ACC112 (cell line): ENCODE results near the gene EPHB1.

ENCODE experiments used
- H2AFZ ChIP-seq: fragments of 200-600 bp; sonication (generic); one replicate; pipeline ENCODE4 v1.6.0; 2017; ENCODE audit warnings: antibody characterized with exemption, low read length; ENCODE audit not compliant: unreplicated experiment
- H3K27ac ChIP-seq: fragments of 200-600 bp; sonication (generic); 2 replicates; pipeline ENCODE4 v1.5.1; 2014; ENCODE audit warnings: low read depth, mild to moderate bottlenecking, antibody characterized with exemption, low read length, moderate library complexity
- H3K27me3 ChIP-seq: fragments of 200-600 bp; sonication (generic); 2 replicates; pipeline ENCODE4 v1.6.1; 2014; ENCODE audit warnings: mild to moderate bottlenecking, antibody characterized with exemption, low read length, moderate library complexity, mixed read lengths; ENCODE audit not compliant: insufficient read depth
- H3K36me3 ChIP-seq: fragments of 200-600 bp; sonication (generic); 2 replicates; pipeline ENCODE4 v1.6.1; 2016; ENCODE audit warnings: mild to moderate bottlenecking, antibody characterized with exemption, low read length, moderate library complexity, mixed read lengths; ENCODE audit not compliant: insufficient read depth
- H3K4me1 ChIP-seq: fragments of 200-600 bp; sonication (generic); one replicate; pipeline ENCODE4 v1.6.1; 2016; ENCODE audit warnings: low read length, mixed read lengths; ENCODE audit not compliant: insufficient read depth, unreplicated experiment, control insufficient read depth
- H3K4me3 ChIP-seq: fragments of 200-600 bp; sonication (generic); 2 replicates; pipeline ENCODE4 v1.5.1; 2014; ENCODE audit warnings: mild to moderate bottlenecking, low read depth, low read length
- H3K79me2 ChIP-seq: fragments of 200-600 bp; sonication (generic); one replicate; pipeline ENCODE4 v1.6.0; 2016; ENCODE audit warnings: low read length; ENCODE audit not compliant: control insufficient read depth, unreplicated experiment, insufficient read depth

The EPHB1 gene

DNA sequence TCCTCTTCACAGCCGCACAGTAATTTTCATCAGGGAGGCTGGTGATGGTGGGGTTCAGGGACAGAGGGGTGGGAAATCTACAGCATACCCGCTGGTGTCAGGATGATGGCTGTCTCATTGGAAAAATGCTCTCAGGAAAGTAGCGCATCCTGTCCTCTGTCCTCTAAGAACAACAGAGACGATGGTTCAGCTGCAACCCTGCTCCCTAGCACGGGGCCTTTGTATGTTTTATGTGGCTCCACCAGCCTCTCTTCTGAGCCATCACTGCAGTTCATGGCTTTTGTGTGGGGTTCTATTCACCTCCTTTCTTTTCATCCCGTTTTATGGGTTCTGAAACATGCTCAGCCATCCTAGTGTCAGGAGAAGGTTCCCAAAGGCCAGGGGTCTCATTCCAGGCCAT, 68.9 kb downstream of the EPHB1 start:
- H3K4me1 ChIP-seq, result no peaks in the 10 kb centered on the region
- no peak overlapping the region for H2AFZ ChIP-seq
- H3K36me3 ChIP-seq, result no peaks in the 10 kb centered on the region
- no peak overlapping the region for H3K27ac ChIP-seq
- H3K79me2 ChIP-seq, result no peaks in the 10 kb centered on the region
- H3K4me3 ChIP-seq, result no peak overlapping the region
- no peaks in the 10 kb centered on the region for H3K27me3 ChIP-seq

DNA sequence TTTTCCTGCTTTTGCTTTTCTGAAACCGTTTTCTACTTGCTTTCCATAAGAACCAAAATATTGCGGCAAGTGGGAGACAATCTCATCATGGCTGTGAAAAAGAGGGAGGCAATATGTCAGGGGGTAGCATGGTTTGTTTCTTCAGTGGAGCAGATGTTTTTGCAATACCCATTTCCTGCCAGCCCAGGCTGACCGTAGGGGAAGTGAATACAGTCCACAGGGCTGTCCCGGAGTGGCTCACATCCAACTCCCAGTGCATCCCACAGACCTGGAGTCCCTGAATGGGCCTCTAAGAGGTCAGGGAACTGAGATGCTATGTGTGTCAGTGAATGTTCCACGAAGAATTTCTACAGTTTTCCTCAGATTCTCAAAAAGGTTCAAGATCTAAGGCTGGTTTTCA, 69.6 kb downstream of the EPHB1 start:
- H3K27me3 ChIP-seq, result no peaks in the 10 kb centered on the region
- H3K4me1 ChIP-seq, result no peaks in the 10 kb centered on the region
- no peak overlapping the region for H3K4me3 ChIP-seq
- no peak overlapping the region for H2AFZ ChIP-seq
- no peaks in the 10 kb centered on the region for H3K79me2 ChIP-seq
- H3K36me3 ChIP-seq, result no peaks in the 10 kb centered on the region
- H3K27ac ChIP-seq, result no peak overlapping the region

GRCh38 chr3:134867277-134867676, 72.2 kb downstream of the EPHB1 start:
- no peak overlapping the region for H3K4me3 ChIP-seq
- H3K79me2 ChIP-seq, result no peaks in the 10 kb centered on the region
- no peak overlapping the region for H3K27ac ChIP-seq
- no peaks in the 10 kb centered on the region for H3K4me1 ChIP-seq
- no peak overlapping the region for H2AFZ ChIP-seq
- H3K36me3 ChIP-seq, result no peaks in the 10 kb centered on the region
- no peaks in the 10 kb centered on the region for H3K27me3 ChIP-seq

- Histone ChIP-seq H3K79me2 (no peaks in the 10 kb centered on the region), H3K4me3 (no peak overlapping the region), H3K27ac (no peak overlapping the region), H3K4me1 (no peaks in the 10 kb centered on the region), H2AFZ (no peak overlapping the region), H3K27me3 (no peaks in the 10 kb centered on the region), H3K36me3 (no peaks in the 10 kb centered on the region)
Observed at GRCh38 chr3:134869153-134869726, 74.2 kb downstream of the EPHB1 start.

GRCh38 chr3:134871818-134872217, 76.8 kb downstream of the EPHB1 start:
- no peaks in the 10 kb centered on the region for H3K27me3 ChIP-seq
- no peak overlapping the region for H2AFZ ChIP-seq
- no peaks in the 10 kb centered on the region for H3K36me3 ChIP-seq
- no peak overlapping the region for H3K27ac ChIP-seq
- H3K4me3 ChIP-seq, result no peak overlapping the region
- no peaks in the 10 kb centered on the region for H3K79me2 ChIP-seq
- no peaks in the 10 kb centered on the region for H3K4me1 ChIP-seq

- Histone ChIP-seq H2AFZ (no peak overlapping the region), H3K27me3 (no peaks in the 10 kb centered on the region), H3K27ac (no peak overlapping the region), H3K36me3 (no peaks in the 10 kb centered on the region), H3K4me3 (no peak overlapping the region), H3K79me2 (no peaks in the 10 kb centered on the region), H3K4me1 (no peaks in the 10 kb centered on the region)
Observed at GRCh38 chr3:134872440-134873388, 77.7 kb downstream of the EPHB1 start.

DNA sequence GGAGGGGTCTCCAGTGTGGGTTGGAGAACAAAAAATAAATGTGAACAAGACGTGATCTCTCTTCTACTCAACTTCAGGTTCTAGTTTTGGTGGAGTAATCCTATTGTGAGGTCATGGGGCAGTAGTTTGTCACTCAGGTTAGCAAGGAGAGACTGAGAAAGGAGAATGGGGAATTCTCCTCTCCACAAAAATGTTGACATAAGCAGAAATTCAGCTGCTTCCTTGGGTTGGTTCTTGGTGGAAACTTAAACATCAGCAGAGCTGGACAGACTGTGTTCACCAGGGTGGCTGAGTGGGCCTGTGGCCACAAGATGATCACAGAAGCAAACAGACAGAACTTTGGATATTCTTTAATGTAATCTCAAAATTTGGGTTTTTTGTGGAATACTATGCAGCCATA, 78.7 kb downstream of the EPHB1 start:
- no peak overlapping the region for H3K4me3 ChIP-seq
- H3K4me1 ChIP-seq, result no peaks in the 10 kb centered on the region
- no peaks in the 10 kb centered on the region for H3K36me3 ChIP-seq
- H3K27me3 ChIP-seq, result no peaks in the 10 kb centered on the region
- no peak overlapping the region for H2AFZ ChIP-seq
- H3K79me2 ChIP-seq, result no peaks in the 10 kb centered on the region
- no peak overlapping the region for H3K27ac ChIP-seq

- no peaks in the 10 kb centered on the region for H3K36me3 ChIP-seq
Observed at GRCh38 chr3:134874737-134875413, 79.8 kb downstream of the EPHB1 start.

GRCh38 chr3:134876836-134877235, 81.8 kb downstream of the EPHB1 start:
- H3K27me3 ChIP-seq, result no peaks in the 10 kb centered on the region
- no peaks in the 10 kb centered on the region for H3K4me1 ChIP-seq
- H3K4me3 ChIP-seq, result no peak overlapping the region
- H3K27ac ChIP-seq, result no peak overlapping the region
- H3K79me2 ChIP-seq, result no peaks in the 10 kb centered on the region
- H3K36me3 ChIP-seq, result no peaks in the 10 kb centered on the region
- no peak overlapping the region for H2AFZ ChIP-seq

More at GRCh38 chr3:134874737-134875413, 79.8 kb downstream of the EPHB1 start:
- H3K27me3 ChIP-seq, result no peaks in the 10 kb centered on the region
- H3K4me1 ChIP-seq, result no peaks in the 10 kb centered on the region
- no peak overlapping the region for H3K27ac ChIP-seq
- H3K4me3 ChIP-seq, result no peak overlapping the region
- no peak overlapping the region for H2AFZ ChIP-seq
- no peaks in the 10 kb centered on the region for H3K79me2 ChIP-seq

DNA sequence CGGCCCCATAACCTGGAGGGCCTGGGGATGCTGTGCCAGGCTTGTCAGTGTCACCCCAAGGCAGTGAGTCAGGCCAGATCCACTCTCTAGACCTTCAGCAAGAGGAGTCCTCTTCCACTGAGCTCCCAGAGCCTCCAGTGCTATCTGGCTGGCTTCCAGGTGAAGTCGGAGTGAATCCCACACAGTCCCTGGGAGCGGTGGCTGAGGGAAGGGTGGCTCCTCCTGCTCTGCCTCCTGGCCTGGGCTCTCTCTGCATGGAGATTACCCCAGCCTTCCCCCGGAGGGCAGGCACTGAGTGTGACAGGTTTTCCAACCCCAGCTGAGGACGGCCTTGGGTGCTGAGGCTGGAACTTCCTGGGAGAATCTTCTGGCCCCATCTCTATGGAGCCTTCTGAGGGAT, 82.7 kb downstream of the EPHB1 start:
- Histone ChIP-seq H3K4me1 (no peaks in the 10 kb centered on the region), H3K79me2 (no peaks in the 10 kb centered on the region), H3K4me3 (no peak overlapping the region), H3K27ac (no peak overlapping the region), H3K27me3 (no peaks in the 10 kb centered on the region), H3K36me3 (no peaks in the 10 kb centered on the region), H2AFZ (no peak overlapping the region)
